ENCODE results near the gene HDAC8. TPM values are rescaled to one million over a fixed set of nuclear protein-coding genes. Genes with fewer than 3 reads are reported as not detected.
A peak's percentile ranks its signal among the peaks of the same experiment; 100 is the strongest.

Gene HDAC8
- total RNA-seq (2021; ENCODE audit: unreplicated experiment) (33.5 TPM), Bru-seq, nascent RNA (percentile 78 among the genes with signal in this experiment), BruChase-seq, experiment 1, labeled RNA remaining after a 2-hour chase (percentile 76 among the genes with signal in this experiment), BruChase-seq, experiment 2, labeled RNA remaining after a 6-hour chase (percentile 78 among the genes with signal in this experiment)
- 30.0 TPM for polyA plus RNA-seq (2012; ENCODE audit: insufficient read length)
- long read RNA-seq, transcript HDAC8-207 (11 exons, 2,110 nt): major isoform, 19 of 36 reads
- long read RNA-seq, partial matches to known transcripts: 0 of 36 reads
- long read RNA-seq, other reads (novel, unspliced or antisense): 10 of 36 reads

DNA sequence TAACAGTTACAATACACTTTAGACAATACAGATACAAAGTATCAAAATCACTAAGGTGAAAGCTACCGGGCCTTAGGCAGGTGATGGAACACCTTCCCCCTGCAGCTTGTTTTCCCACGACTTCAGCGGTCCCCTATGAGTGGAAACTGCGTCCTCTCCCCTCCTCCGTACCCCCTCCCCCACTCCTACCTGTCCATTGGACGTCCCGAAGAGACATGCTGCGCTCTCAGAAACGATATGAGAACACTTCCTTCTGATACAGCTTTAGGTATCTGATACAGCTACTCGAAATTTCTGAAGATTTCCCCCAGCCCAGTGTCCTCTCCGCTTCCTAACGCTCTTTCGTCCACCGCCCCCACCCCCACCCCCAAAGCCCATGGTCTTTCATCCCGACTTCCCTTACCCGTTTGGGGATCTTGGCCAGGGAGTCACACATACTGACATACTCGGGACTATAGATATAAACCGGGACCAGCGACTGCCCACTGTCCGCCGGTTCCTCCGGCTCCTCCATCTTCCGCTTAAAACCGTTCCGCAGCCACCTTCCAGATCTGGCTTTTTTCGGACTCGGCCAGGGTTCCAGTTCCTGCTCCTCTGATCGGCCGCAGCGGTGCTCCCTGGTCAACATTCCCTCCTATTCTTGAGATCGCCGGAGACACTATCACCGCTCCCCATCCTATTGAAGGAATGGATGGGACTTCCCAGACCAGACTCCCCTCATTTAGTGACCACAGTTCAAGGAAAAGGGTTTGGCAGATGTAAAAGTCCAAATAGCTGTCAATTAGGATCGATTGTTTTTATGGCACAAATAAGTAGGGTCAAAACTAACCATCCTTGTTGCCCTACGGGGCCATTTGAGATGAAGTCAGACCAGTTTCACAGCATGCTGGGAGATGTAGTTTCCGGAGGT, at the start of gene HDAC8:
HDAC8 (minus strand) TSS at position 596 of the 910 bp plus-strand sequence; CDS start at position 514, 82 bp downstream.
- Histone ChIP-seq H3K27ac (ENCODE audit: low read length) (peak within 1 kb of the TSS; percentile 91), H3K36me3 (ENCODE audit: control insufficient read depth, insufficient read depth, low read length) (peaks cover 12% of the 10 kb centered on the region), H3K4me3 (ENCODE audit: low read depth in 2 of 2, low read length in 2 of 2) (peak within 1 kb of the TSS; percentile 79), H3K4me1 (ENCODE audit: control insufficient read depth, insufficient read depth, low read length) (peaks cover 3% of the 10 kb centered on the region; the same call in 1 of the 2 replicates), H3K27me3 (ENCODE audit: control insufficient read depth, insufficient read depth, low read length) (no peaks in the 10 kb centered on the region), H3K9me3 (ENCODE audit: control insufficient read depth, insufficient read depth, low read depth, low read length) (no peaks in the 10 kb centered on the region)
- peak; percentile 77 for DNase-seq (ENCODE audit: low read depth, low spot score)
- intact Hi-C loops (cut with micrococcal nuclease; ENCODE audit: unreplicated experiment): no loop called here
- in situ Hi-C loops (cut with HindIII; ENCODE audit: low pct_unique_long_range_greater_than_20kb, low sequenced_read_pairs): no loop called here
- CTCF ChIA-PET: no interaction called here
- peak; percentile 96 for ATAC-seq
- TF ChIP-seq SIN3A (IDR thresholded peaks at IDR 0.05; ENCODE audit: borderline replicate concordance, insufficient read depth, low read depth, low read length) (0 out of 2 replicates have a peak, but pooled peaks have one; percentile 34), POLR2AphosphoS5 (IDR thresholded peaks at IDR 0.05; ENCODE audit: low read depth, low read length) (no peak), TCF7L2 (IDR thresholded peaks at IDR 0.05; ENCODE audit: low read depth, low read length) (peak; percentile 97)
- no TSS peak for BruUV-seq (replicated peaks)
- POLR2A ChIA-PET: no interaction called here

DNA sequence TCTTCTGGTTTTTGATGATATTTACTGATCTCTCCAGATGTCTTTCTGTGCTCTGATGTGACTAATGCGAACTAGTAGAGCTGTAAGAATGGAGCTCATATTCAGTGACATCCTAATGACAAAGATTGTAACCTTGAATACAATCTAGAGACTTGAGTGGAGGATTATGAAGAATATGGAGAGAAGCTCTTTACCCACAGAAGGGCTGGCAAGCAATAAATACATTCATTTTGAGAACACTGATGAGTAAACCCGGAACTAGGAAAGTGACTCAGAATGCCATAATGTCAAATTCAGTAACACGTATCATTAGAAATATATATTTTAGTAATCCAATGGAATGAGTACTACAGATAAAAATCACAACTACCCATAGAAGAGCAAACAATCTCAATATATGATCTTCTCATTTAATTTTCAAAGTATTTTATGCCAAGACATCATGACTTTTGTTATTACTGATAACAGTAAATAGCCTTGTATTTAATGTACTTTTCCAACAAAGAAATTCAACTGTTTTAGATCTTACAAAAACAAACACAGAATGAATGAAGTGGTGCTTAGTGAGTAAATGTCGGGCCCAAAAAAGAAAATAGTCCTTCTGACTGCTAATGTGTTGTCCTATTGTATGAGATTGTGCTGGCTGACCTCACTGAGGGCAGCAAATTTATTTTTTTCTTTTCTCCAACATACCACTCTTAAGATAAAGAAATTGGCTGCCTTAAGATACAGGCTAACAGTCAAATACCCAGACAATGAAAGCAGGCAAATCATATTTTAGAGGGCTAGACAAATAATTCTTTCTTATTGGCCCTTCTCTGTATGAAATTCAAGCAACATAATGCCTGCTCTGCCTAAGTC, 49.2 kb upstream of the HDAC8 start:
- H3K27ac ChIP-seq (ENCODE audit: low read length): peak overlapping the region; percentile 80
- H3K9me3 ChIP-seq (ENCODE audit: control insufficient read depth, insufficient read depth, low read depth, low read length): no peaks in the 10 kb centered on the region
- in situ Hi-C loops (cut with HindIII; ENCODE audit: low pct_unique_long_range_greater_than_20kb, low sequenced_read_pairs): no loop called here
- intact Hi-C loops (cut with micrococcal nuclease; ENCODE audit: unreplicated experiment): no loop called here
- no peaks in the 10 kb centered on the region for H3K36me3 ChIP-seq (ENCODE audit: control insufficient read depth, insufficient read depth, low read length)
- TF ChIP-seq POLR2AphosphoS5 (IDR thresholded peaks at IDR 0.05; ENCODE audit: low read depth, low read length): no peak
- TF ChIP-seq, protein P1, sequence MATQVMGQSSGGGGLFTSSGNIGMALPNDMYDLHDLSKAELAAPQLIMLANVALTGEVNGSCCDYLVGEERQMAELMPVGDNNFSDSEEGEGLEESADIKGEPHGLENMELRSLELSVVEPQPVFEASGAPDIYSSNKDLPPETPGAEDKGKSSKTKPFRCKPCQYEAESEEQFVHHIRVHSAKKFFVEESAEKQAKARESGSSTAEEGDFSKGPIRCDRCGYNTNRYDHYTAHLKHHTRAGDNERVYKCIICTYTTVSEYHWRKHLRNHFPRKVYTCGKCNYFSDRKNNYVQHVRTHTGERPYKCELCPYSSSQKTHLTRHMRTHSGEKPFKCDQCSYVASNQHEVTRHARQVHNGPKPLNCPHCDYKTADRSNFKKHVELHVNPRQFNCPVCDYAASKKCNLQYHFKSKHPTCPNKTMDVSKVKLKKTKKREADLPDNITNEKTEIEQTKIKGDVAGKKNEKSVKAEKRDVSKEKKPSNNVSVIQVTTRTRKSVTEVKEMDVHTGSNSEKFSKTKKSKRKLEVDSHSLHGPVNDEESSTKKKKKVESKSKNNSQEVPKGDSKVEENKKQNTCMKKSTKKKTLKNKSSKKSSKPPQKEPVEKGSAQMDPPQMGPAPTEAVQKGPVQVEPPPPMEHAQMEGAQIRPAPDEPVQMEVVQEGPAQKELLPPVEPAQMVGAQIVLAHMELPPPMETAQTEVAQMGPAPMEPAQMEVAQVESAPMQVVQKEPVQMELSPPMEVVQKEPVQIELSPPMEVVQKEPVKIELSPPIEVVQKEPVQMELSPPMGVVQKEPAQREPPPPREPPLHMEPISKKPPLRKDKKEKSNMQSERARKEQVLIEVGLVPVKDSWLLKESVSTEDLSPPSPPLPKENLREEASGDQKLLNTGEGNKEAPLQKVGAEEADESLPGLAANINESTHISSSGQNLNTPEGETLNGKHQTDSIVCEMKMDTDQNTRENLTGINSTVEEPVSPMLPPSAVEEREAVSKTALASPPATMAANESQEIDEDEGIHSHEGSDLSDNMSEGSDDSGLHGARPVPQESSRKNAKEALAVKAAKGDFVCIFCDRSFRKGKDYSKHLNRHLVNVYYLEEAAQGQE (IDR thresholded peaks at IDR 0.05; ENCODE audit: insufficient read depth in 1 of 2, low read depth in 2 of 2, low read length in 1 of 2): no peak
- TF ChIP-seq, protein P2, sequence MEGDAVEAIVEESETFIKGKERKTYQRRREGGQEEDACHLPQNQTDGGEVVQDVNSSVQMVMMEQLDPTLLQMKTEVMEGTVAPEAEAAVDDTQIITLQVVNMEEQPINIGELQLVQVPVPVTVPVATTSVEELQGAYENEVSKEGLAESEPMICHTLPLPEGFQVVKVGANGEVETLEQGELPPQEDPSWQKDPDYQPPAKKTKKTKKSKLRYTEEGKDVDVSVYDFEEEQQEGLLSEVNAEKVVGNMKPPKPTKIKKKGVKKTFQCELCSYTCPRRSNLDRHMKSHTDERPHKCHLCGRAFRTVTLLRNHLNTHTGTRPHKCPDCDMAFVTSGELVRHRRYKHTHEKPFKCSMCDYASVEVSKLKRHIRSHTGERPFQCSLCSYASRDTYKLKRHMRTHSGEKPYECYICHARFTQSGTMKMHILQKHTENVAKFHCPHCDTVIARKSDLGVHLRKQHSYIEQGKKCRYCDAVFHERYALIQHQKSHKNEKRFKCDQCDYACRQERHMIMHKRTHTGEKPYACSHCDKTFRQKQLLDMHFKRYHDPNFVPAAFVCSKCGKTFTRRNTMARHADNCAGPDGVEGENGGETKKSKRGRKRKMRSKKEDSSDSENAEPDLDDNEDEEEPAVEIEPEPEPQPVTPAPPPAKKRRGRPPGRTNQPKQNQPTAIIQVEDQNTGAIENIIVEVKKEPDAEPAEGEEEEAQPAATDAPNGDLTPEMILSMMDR (IDR thresholded peaks at IDR 0.05): no peak
- TF ChIP-seq TCF7L2 (IDR thresholded peaks at IDR 0.05; ENCODE audit: low read depth, low read length): no peak
- no peak for TF ChIP-seq SIN3A (IDR thresholded peaks at IDR 0.05; ENCODE audit: borderline replicate concordance, insufficient read depth, low read depth, low read length)
- DNase-seq (ENCODE audit: low read depth, low spot score) (peak; percentile 54), ATAC-seq (peak; percentile 54)
- no peak overlapping the region for H3K4me3 ChIP-seq (ENCODE audit: low read depth in 2 of 2, low read length in 2 of 2)
- ChIA-PET POLR2A (interaction anchor here (0.5 kb wide), 1 partner anchor 351 kb away, joined by 20 read pairs; no protein-coding TSS in a partner anchor), CTCF (no interaction called here)
- no peaks in the 10 kb centered on the region for H3K27me3 ChIP-seq (ENCODE audit: control insufficient read depth, insufficient read depth, low read length)
- no TSS peak for BruUV-seq (replicated peaks)
- H3K4me1 ChIP-seq (ENCODE audit: control insufficient read depth, insufficient read depth, low read length): peaks cover 30% of the 10 kb centered on the region
